Esophagus squamous epithelium (tissue), 4 donors: ENCODE measurements around the gene COL1A1.

Source experiments
- POLR2A ChIP-seq, 4 donors: fragments of 450-650 bp; IDR thresholded peaks; one replicate each; pipeline ENCODE4 v1.6.1; 2017; ENCODE audit warnings: antibody characterized with exemption in 4 of 4, mild to moderate bottlenecking in 4 of 4, moderate library complexity in 3 of 4
- TF ChIP-seq, protein P1 (sequence below), 6 experiments: fragments of 450-650 bp in 4 of 6; fragments of 200-600 bp in 2 of 6; sonication (generic) in 2 of 6; IDR thresholded peaks; one replicate each; pipeline ENCODE4 v1.5.1; 2016 to 2019; ENCODE audit warnings: antibody characterized with exemption in 6 of 6, mild to moderate bottlenecking in 4 of 6, moderate library complexity in 4 of 6

DNA sequence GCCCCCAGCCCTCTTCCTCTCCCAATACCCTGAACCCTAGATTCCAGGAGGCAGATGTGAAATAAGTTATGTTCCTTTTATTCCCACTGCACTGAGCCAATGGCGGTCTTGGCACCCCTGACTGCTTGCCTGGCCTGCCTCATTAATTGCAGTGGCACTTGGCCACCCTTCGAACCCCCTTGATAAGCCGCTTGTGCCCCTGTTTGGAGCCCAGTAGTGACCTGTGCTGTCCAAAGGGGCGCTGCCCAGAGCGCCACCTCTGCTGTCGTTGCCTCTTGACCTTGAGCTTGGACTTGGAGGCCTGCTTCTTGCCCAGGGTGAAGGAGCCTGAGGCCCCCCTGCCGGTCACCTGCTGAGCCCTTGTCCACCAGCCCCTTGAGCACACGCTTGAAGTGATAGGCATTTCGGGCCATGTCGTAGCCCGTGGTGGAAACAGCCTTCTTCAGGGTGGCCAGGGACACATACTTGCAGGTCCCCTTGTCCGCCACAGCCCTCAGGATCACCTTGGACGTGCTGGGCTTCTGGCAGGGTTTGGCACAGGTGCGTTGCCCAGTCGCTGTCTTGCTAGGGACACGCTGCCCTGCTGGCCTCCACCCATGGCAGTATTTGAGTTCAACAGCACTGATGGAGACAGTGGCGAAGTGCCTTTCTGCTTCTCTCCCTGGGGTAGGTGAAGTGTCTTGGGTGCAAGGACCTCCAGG lies 29.9 kb downstream of the COL1A1 start:
- TF ChIP-seq, protein P1, sequence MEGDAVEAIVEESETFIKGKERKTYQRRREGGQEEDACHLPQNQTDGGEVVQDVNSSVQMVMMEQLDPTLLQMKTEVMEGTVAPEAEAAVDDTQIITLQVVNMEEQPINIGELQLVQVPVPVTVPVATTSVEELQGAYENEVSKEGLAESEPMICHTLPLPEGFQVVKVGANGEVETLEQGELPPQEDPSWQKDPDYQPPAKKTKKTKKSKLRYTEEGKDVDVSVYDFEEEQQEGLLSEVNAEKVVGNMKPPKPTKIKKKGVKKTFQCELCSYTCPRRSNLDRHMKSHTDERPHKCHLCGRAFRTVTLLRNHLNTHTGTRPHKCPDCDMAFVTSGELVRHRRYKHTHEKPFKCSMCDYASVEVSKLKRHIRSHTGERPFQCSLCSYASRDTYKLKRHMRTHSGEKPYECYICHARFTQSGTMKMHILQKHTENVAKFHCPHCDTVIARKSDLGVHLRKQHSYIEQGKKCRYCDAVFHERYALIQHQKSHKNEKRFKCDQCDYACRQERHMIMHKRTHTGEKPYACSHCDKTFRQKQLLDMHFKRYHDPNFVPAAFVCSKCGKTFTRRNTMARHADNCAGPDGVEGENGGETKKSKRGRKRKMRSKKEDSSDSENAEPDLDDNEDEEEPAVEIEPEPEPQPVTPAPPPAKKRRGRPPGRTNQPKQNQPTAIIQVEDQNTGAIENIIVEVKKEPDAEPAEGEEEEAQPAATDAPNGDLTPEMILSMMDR (IDR thresholded peaks at IDR 0.05) = no peak
- no peak for TF ChIP-seq POLR2A (IDR thresholded peaks at IDR 0.05)
